Measurements from ENCODE around the gene PROSER3. TPM values are rescaled to one million over a fixed set of nuclear protein-coding genes. Genes with fewer than 3 reads are reported as not detected.

The PROSER3 gene
- total and polyA plus RNA-seq, 2 experiments from 2014 or later: 21.8 to 28.0 TPM

GRCh38 chr19:35738887-35739229, 19.1 kb upstream of the PROSER3 start:
- peaks cover 6% of the 10 kb centered on the region for H3K27me3 Mint-ChIP-seq (ENCODE audit: insufficient read depth, low read depth, poor library complexity)
- no peak for ATAC-seq
- H3K4me3 Mint-ChIP-seq: no peak overlapping the region; the same call in 2 of the 3 replicates

More at GRCh38 chr19:35738887-35739229, 19.1 kb upstream of the PROSER3 start:
- H3K27ac Mint-ChIP-seq: no peak overlapping the region
- Histone ChIP-seq H4K20me1 (replicated peaks; ENCODE audit: insufficient read depth) (no peaks in the 10 kb centered on the region; the same call in 1 of the 2 replicates), H3F3A (replicated peaks; ENCODE audit: low read depth) (peaks cover 10% of the 10 kb centered on the region), H3K79me2 (replicated peaks; ENCODE audit: insufficient read depth) (no peaks in the 10 kb centered on the region), H3K4me1 (ENCODE audit: insufficient read depth) (peaks cover 4% of the 10 kb centered on the region; the same call in 1 of the 2 replicates), H2AFZ (no peak overlapping the region), H3K36me3 (ENCODE audit: insufficient read depth) (peaks cover 4% of the 10 kb centered on the region; the same call in 1 of the 2 replicates), H3K9me2 (ENCODE audit: insufficient read depth) (no peaks in the 10 kb centered on the region), H3K27ac (ENCODE audit: low read depth) (no peak overlapping the region), H3K27me3 (ENCODE audit: insufficient read depth) (no peaks in the 10 kb centered on the region), H3K4me3 (no peak overlapping the region), H3K4me2 (no peak overlapping the region)
- no peaks in the 10 kb centered on the region; the same call in 2 of the 3 replicates for H3K9me3 Mint-ChIP-seq
- peaks cover 51% of the 10 kb centered on the region for H3K36me3 Mint-ChIP-seq (ENCODE audit: low read depth)
- no peak for DNase-seq (ENCODE audit: low spot score)
- peaks cover 5% of the 10 kb centered on the region for H3K4me1 Mint-ChIP-seq
- no peak for TF ChIP-seq ZNF114 (CRISPR knock-in tag; IDR thresholded peaks at IDR 0.05)
- no peak for TF ChIP-seq STAT1 (IDR thresholded peaks at IDR 0.05; ENCODE audit: unreplicated experiment)
- no peak for TF ChIP-seq JUNB (IDR thresholded peaks at IDR 0.05; ENCODE audit: unreplicated experiment)
- TF ChIP-seq REST (IDR thresholded peaks at IDR 0.05; ENCODE audit: unreplicated experiment): no peak
- no peak for TF ChIP-seq NANOG (IDR thresholded peaks at IDR 0.05; ENCODE audit: borderline replicate concordance)
- no peak for TF ChIP-seq CREB1 (CRISPR knock-in tag; IDR thresholded peaks at IDR 0.05; ENCODE audit: low read depth)
- no peak for TF ChIP-seq EZH2 (IDR thresholded peaks at IDR 0.05; ENCODE audit: low read depth, unreplicated experiment)
- no peak for TF ChIP-seq ZNF462 (CRISPR knock-in tag; IDR thresholded peaks at IDR 0.05)
- no peak for TF ChIP-seq ZNF331 (CRISPR knock-in tag; IDR thresholded peaks at IDR 0.05; ENCODE audit: low read depth)
- TF ChIP-seq POLR2AphosphoS5 (IDR thresholded peaks at IDR 0.05; ENCODE audit: low read depth): no peak
- TF ChIP-seq EZH2phosphoT487 (IDR thresholded peaks at IDR 0.05; ENCODE audit: unreplicated experiment): no peak

All from GM23338 (cell line).